Neural cell (in vitro differentiated cells): ENCODE results near the gene SLC29A3. TPM values are rescaled to one million over a fixed set of nuclear protein-coding genes. Genes with fewer than 3 reads are reported as not detected.

ENCODE experiments used
- H2AFZ ChIP-seq: fragments of 200-600, 300-800 bp; sonication (generic), shearing (Covaris generic); 2 replicates; pipeline ENCODE4 v1.6.0; 2014; ENCODE audit warnings: low read depth, mild to moderate bottlenecking, antibody characterized with exemption, low read length, moderate library complexity
- H3F3A ChIP-seq: fragments of 200-600 bp; shearing (Covaris generic); 2 replicates; pipeline ENCODE4 v1.6.1; 2016; ENCODE audit warnings: mild to moderate bottlenecking, moderate library complexity, mixed read lengths, antibody characterized with exemption, low read length; ENCODE audit not compliant: insufficient read depth, poor library complexity, severe bottlenecking
- H3K27ac ChIP-seq: fragments of 200-600, 300-800 bp; sonication (generic), shearing (Covaris generic); 2 replicates; pipeline ENCODE4 v1.5.1; 2014; ENCODE audit warnings: mild to moderate bottlenecking, low read length, moderate library complexity
- H3K27me3 ChIP-seq: fragments of 300-800, 200-600 bp; sonication (generic), shearing (Covaris generic); 2 replicates; pipeline ENCODE4 v1.6.0; 2014; ENCODE audit warnings: mild to moderate bottlenecking, low read depth, low read length, moderate library complexity; ENCODE audit not compliant: insufficient read depth
- H3K36me3 ChIP-seq: fragments of 300-800, 200-600 bp; sonication (generic), shearing (Covaris generic); 2 replicates; pipeline ENCODE4 v1.5.1; 2014; ENCODE audit warnings: mild to moderate bottlenecking, antibody characterized with exemption, low read length, moderate library complexity; ENCODE audit not compliant: insufficient read depth
- H3K4me2 ChIP-seq: fragments of 300-800, 200-600 bp; sonication (generic), shearing (Covaris generic); 2 replicates; pipeline ENCODE4 v1.6.0; 2014; ENCODE audit warnings: mild to moderate bottlenecking, low read length
- H3K4me3 ChIP-seq: fragments of 300-800, 200-600 bp; sonication (generic), shearing (Covaris generic); 2 replicates; pipeline ENCODE4 v1.5.1; 2014; ENCODE audit warnings: mild to moderate bottlenecking, low read length, moderate library complexity
- H3K79me2 ChIP-seq: fragments of 200-600 bp; shearing (Covaris generic); replicated peaks from 2 replicates; pipeline ENCODE4 v1.6.0; 2014; ENCODE audit warnings: mild to moderate bottlenecking, low read length, moderate library complexity; ENCODE audit not compliant: insufficient read depth
- H3K9ac ChIP-seq: fragments of 300-800, 200-600 bp; sonication (generic), shearing (Covaris generic); 2 replicates; pipeline ENCODE4 v1.6.1; 2016; ENCODE audit warnings: mild to moderate bottlenecking, low read length, mixed read lengths
- H3K9me2 ChIP-seq: fragments of 200-600 bp; shearing (Covaris generic); 2 replicates; pipeline ENCODE4 v1.6.1; 2016; ENCODE audit warnings: mild to moderate bottlenecking, low read length, mixed read lengths; ENCODE audit not compliant: insufficient read depth
- H3K9me3 ChIP-seq: fragments of 200-600, 300-800 bp; sonication (generic), shearing (Covaris generic); 2 replicates; pipeline ENCODE4 v1.6.1; 2016; ENCODE audit warnings: mild to moderate bottlenecking, mixed run types, low read length, moderate library complexity, mixed read lengths
- H4K20me1 ChIP-seq: fragments of 200-600 bp; shearing (Covaris generic); 2 replicates; pipeline ENCODE4 v1.6.1; 2016; ENCODE audit warnings: mild to moderate bottlenecking, mixed run types; ENCODE audit not compliant: insufficient read depth
- EP300 ChIP-seq: fragments of 450-650 bp; conservative IDR thresholded peaks from 2 replicates; pipeline ENCODE4 v1.6.1; 2014; ENCODE audit warnings: antibody characterized with exemption, mild to moderate bottlenecking, moderate library complexity; ENCODE audit not compliant: poor library complexity, severe bottlenecking
- EZH2 ChIP-seq: fragments of 200-600, 300-800 bp; shearing (Covaris generic), sonication (generic); IDR thresholded peaks from 2 replicates; pipeline ENCODE4 v1.6.1; 2014; ENCODE audit warnings: antibody characterized with exemption, low read length, borderline replicate concordance, mild to moderate bottlenecking; ENCODE audit not compliant: insufficient read depth, poor library complexity, severe bottlenecking
- MXI1 ChIP-seq: fragments of 450-650 bp; conservative IDR thresholded peaks from 2 replicates; pipeline ENCODE4 v1.6.1; 2014; ENCODE audit warnings: antibody characterized with exemption, mild to moderate bottlenecking; ENCODE audit not compliant: poor library complexity, severe bottlenecking
- POLR2AphosphoS5 ChIP-seq: IDR thresholded peaks from 2 replicates; pipeline ENCODE4 v1.6.1; 2012
- RAD21 ChIP-seq: fragments of 450-650 bp; conservative IDR thresholded peaks from 2 replicates; pipeline ENCODE4 v1.6.1; 2014; ENCODE audit warnings: antibody characterized with exemption, mild to moderate bottlenecking, moderate library complexity
- SMC3 ChIP-seq: fragments of 450-650 bp; conservative IDR thresholded peaks from 2 replicates; pipeline ENCODE4 v1.6.1; 2014; ENCODE audit warnings: antibody characterized with exemption, mild to moderate bottlenecking, moderate library complexity; ENCODE audit not compliant: poor library complexity
- TAF1 ChIP-seq: IDR thresholded peaks from 2 replicates; pipeline ENCODE4 v1.6.1; 2012; ENCODE audit warnings: low read depth
- polyA plus RNA-seq: library from polyadenylated mRNA; depleted of rRNA; stranded (reverse); fragments of >200 nt; gene quantifications from 2 replicates; pipeline ENCODE4 v1.2.3, GENCODE V29; 2014
- TF ChIP-seq, protein P1 (sequence below): IDR thresholded peaks from 2 replicates; pipeline ENCODE4 v1.6.1; 2012; ENCODE audit warnings: borderline replicate concordance
- TF ChIP-seq, protein P2 (sequence below): fragments of 450-650 bp; IDR thresholded peaks from 2 replicates; pipeline ENCODE4 v1.5.1; 2014; ENCODE audit warnings: antibody characterized with exemption, mild to moderate bottlenecking, moderate library complexity; ENCODE audit not compliant: poor library complexity, severe bottlenecking

SLC29A3 gene
- polyA plus RNA-seq, 1 donor from 2014 or later = 2.3 TPM

DNA sequence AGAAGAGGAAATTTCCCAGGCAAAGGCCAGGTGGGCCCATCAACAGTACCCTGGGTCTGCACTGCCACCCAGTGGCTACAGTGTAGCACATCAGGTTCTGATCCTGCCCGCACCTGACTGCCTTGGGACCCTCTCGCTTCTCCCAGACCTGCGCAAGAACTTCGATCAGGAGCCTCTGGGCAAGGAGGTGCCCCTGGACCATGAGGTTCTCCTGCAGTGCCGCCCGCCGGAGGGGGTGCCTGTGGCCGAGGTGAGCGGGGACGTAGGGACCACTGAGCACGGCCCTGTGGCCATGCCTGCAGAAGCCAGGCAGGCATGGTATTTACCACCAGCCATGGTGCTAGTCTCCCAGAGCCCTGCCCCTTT, 33.9 kb upstream of the SLC29A3 start:
- no peaks in the 10 kb centered on the region for H3K27me3 ChIP-seq
- H2AFZ ChIP-seq = no peak overlapping the region
- no peak overlapping the region for H3K27ac ChIP-seq
- H3K4me2 ChIP-seq = no peak overlapping the region
- no peaks in the 10 kb centered on the region for H3K9me3 ChIP-seq
- H3K9ac ChIP-seq = no peak overlapping the region
- no peak overlapping the region for H3K4me3 ChIP-seq
- H3K36me3 ChIP-seq = no peaks in the 10 kb centered on the region
- no peaks in the 10 kb centered on the region for H3K9me2 ChIP-seq
- H4K20me1 ChIP-seq = no peaks in the 10 kb centered on the region
- no peaks in the 10 kb centered on the region for H3K79me2 ChIP-seq
- TF ChIP-seq EP300 = no peak
- TF ChIP-seq POLR2AphosphoS5 = no peak
- TF ChIP-seq SMC3 = peak; percentile 99
- TF ChIP-seq RAD21 = peak; percentile 99
- TF ChIP-seq EZH2 = no peak
- TF ChIP-seq TAF1 = no peak
- TF ChIP-seq, protein P1, sequence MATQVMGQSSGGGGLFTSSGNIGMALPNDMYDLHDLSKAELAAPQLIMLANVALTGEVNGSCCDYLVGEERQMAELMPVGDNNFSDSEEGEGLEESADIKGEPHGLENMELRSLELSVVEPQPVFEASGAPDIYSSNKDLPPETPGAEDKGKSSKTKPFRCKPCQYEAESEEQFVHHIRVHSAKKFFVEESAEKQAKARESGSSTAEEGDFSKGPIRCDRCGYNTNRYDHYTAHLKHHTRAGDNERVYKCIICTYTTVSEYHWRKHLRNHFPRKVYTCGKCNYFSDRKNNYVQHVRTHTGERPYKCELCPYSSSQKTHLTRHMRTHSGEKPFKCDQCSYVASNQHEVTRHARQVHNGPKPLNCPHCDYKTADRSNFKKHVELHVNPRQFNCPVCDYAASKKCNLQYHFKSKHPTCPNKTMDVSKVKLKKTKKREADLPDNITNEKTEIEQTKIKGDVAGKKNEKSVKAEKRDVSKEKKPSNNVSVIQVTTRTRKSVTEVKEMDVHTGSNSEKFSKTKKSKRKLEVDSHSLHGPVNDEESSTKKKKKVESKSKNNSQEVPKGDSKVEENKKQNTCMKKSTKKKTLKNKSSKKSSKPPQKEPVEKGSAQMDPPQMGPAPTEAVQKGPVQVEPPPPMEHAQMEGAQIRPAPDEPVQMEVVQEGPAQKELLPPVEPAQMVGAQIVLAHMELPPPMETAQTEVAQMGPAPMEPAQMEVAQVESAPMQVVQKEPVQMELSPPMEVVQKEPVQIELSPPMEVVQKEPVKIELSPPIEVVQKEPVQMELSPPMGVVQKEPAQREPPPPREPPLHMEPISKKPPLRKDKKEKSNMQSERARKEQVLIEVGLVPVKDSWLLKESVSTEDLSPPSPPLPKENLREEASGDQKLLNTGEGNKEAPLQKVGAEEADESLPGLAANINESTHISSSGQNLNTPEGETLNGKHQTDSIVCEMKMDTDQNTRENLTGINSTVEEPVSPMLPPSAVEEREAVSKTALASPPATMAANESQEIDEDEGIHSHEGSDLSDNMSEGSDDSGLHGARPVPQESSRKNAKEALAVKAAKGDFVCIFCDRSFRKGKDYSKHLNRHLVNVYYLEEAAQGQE = no peak
- TF ChIP-seq MXI1 = no peak
- TF ChIP-seq, protein P2, sequence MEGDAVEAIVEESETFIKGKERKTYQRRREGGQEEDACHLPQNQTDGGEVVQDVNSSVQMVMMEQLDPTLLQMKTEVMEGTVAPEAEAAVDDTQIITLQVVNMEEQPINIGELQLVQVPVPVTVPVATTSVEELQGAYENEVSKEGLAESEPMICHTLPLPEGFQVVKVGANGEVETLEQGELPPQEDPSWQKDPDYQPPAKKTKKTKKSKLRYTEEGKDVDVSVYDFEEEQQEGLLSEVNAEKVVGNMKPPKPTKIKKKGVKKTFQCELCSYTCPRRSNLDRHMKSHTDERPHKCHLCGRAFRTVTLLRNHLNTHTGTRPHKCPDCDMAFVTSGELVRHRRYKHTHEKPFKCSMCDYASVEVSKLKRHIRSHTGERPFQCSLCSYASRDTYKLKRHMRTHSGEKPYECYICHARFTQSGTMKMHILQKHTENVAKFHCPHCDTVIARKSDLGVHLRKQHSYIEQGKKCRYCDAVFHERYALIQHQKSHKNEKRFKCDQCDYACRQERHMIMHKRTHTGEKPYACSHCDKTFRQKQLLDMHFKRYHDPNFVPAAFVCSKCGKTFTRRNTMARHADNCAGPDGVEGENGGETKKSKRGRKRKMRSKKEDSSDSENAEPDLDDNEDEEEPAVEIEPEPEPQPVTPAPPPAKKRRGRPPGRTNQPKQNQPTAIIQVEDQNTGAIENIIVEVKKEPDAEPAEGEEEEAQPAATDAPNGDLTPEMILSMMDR = peak; percentile 97
- no peaks in the 10 kb centered on the region for H3F3A ChIP-seq

DNA sequence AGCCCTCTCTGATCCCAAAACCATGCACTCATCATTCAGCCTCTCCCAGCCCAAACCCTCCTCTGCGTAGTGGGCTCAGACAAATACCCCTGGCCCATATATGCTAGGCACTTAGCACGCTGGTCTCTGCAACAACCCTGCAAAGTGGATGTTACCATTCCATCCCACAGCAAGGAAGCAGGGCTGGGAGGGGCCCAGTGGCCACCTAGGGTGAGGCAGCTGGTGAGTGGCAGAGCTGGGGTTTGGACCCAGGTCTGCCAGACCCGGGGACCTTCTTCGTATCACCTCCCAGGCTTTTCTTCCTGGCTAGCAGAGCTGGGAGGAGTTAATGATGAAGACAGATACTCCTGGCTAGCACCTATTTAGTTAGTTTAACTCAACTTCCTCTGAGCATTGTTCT, 33.1 kb upstream of the SLC29A3 start:
- TF ChIP-seq, protein P1 = no peak
- TF ChIP-seq, protein P2 = no peak
- no peak for TF ChIP-seq EZH2
- TF ChIP-seq RAD21 = no peak
- no peak for TF ChIP-seq EP300
- TF ChIP-seq MXI1 = no peak
- no peak for TF ChIP-seq TAF1
- Histone ChIP-seq H3K36me3 (no peaks in the 10 kb centered on the region), H3K27me3 (no peaks in the 10 kb centered on the region), H3F3A (no peaks in the 10 kb centered on the region), H4K20me1 (no peaks in the 10 kb centered on the region), H3K9me3 (no peaks in the 10 kb centered on the region), H3K4me2 (no peak overlapping the region), H3K9ac (no peak overlapping the region), H2AFZ (no peak overlapping the region), H3K9me2 (no peaks in the 10 kb centered on the region), H3K27ac (no peak overlapping the region), H3K4me3 (no peak overlapping the region), H3K79me2 (no peaks in the 10 kb centered on the region)
